OCI-LY3 (cell line): ENCODE data around the gene DTWD1.

Source experiments
- CTCF ChIP-seq: fragments of 200-600, 300-600 bp; sonication (generic); IDR thresholded peaks from 2 replicates; pipeline ENCODE4 v1.5.1; 2014; ENCODE audit warnings: antibody characterized with exemption, low read length, low read depth
- EZH2phosphoT487 ChIP-seq: fragments of 200-600 bp; shearing (Covaris generic); IDR thresholded peaks from 2 replicates; pipeline ENCODE4 v1.6.1; 2018; ENCODE audit warnings: antibody characterized with exemption, mixed run types, low read depth

GRCh38 chr15:49589030-49589429 is 31.8 kb upstream of the DTWD1 start:
- TF ChIP-seq EZH2phosphoT487 (no peak), CTCF (no peak)
